GM18502 (cell line): Measurements from ENCODE around the gene N4BP2L2.

Experiments used
- ATAC-seq: cut with Tn5 transposase; IDR thresholded peaks from one replicate; pipeline ENCODE4 v1.9.1; 2021; ENCODE audit warnings: mild to moderate bottlenecking; ENCODE audit not compliant: unreplicated experiment, poor library complexity

Gene N4BP2L2

GRCh38 chr13:32427852-32428580 is 110.6 kb downstream of the N4BP2L2 start, which contains the start of gene N4BP2L1:
N4BP2L1 (minus strand) TSS chr13:32428130; CDS start chr13:32428082, 48 bp downstream.
- ATAC-seq = peak; percentile 73

DNA sequence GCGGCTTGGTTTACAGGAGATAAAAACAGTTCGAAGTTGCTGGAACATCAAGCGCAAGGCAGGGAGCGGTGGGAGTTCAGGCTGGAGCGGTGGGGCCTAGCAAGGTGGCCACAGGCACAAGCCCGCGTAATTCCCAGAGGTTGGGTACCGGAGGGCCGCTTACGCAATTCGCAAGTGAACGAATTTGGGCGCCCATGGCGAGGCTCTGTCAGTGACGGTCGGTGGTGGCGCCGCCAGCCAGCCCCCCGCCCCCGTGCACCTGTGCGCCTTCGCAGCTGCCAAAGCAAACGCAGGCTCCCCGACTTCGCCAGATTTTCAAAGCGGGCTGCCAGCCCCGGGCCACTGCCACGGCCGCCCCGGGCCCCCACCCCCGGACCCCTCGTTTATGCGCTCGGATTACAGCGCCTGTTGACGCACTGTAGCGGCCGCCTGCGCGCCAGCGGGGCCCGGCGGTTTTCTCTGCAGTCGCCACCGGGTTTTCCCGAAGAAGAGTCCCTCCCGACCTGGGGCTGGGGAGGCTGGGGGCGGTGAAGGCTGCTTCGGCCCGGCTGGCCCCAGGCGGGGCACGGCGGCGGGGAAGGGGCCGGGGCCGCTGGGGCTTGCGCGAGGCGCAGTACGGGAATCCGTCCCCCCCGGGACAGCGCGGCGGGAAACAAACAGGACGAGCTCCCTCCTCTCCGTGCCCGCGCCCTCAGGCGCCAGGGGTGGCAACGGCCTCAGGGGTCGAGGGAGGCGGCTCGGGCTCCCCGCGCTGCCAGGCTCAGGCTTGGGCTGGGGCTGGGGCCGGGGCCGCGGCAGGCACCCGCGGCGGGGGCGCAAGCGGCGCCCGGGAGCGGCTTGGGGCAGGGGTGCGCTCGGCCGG is 111.4 kb downstream of the N4BP2L2 start:
- ATAC-seq = peak; percentile 19

- ATAC-seq = peak; percentile 44
Observed at GRCh38 chr13:32426191-32426989, 112.2 kb downstream of the N4BP2L2 start.

- ATAC-seq = no peak
Observed at GRCh38 chr13:32425158-32425557, 113.4 kb downstream of the N4BP2L2 start.

DNA sequence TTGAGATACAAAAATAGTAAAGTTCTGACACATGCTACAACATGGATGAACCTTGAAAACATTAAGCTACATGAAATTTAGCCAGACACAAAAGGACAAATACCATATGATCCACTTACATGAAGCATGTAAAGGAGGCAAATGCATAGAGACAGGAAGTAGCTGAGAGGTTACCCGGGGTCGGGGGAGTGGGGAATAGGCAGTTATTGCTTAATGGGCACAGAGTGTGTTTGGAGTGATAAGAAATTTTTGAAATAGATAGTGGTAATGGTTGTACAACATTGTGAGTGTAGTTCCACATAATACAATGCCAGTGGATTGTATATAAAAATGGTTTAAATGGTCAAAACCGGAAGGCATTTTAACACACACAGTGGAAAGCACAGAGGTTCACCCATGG is 115.0 kb downstream of the N4BP2L2 start:
- ATAC-seq = no peak

DNA sequence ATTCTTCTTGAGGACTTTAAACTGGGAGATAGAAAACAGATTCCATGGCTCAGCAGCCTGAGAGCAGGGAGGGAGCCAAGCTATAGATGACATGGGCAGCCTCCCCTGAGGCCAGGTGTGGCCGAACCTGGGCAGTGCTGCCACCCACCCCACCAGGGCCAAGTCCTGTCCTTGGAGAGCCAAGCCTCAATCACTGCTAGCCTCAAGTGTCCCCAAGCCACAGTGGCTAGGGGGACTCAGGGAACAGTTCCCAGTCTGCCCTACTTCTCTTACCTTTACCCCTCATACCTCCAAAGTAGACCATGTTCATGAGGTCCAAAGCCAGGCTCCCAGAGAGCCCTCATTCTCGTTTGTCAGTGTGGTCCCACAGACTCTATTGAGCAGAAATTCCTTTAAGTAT is 118.7 kb downstream of the N4BP2L2 start:
- ATAC-seq = no peak

- no peak for ATAC-seq
Observed at GRCh38 chr13:32417995-32418394, 120.6 kb downstream of the N4BP2L2 start.

GRCh38 chr13:32415019-32415418 is 123.6 kb downstream of the N4BP2L2 start:
- ATAC-seq = no peak

- ATAC-seq = no peak
Observed at GRCh38 chr13:32414580-32414979, 124.0 kb downstream of the N4BP2L2 start.

- ATAC-seq = no peak
Observed at GRCh38 chr13:32413284-32413683, 125.3 kb downstream of the N4BP2L2 start.

- no peak for ATAC-seq
Observed at GRCh38 chr13:32409561-32410421, 128.8 kb downstream of the N4BP2L2 start.

- no peak for ATAC-seq
Observed at GRCh38 chr13:32409001-32409313, 129.6 kb downstream of the N4BP2L2 start.

- ATAC-seq = no peak
Observed at GRCh38 chr13:32408296-32409000, 130.1 kb downstream of the N4BP2L2 start.

DNA sequence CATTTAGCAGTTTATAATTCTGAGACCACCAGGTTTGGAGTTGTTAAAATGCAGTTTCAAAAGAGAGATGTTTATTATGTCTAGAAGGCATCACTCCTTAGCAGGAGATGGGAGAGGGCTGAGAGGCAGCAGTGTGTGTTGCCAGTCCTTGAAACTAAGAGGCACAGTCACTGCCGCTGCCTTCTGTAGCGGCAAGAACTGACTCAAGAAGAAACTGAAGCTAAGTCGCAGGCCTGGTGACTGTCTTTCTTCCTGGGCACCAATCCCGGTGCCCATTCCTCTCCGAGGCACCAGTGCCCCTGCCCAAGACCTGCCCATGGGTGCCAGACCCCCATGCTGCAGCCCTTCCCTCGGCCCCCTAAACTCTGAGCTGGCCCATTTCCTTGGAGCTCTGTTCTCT is 130.7 kb downstream of the N4BP2L2 start:
- peak; percentile 73 for ATAC-seq

DNA sequence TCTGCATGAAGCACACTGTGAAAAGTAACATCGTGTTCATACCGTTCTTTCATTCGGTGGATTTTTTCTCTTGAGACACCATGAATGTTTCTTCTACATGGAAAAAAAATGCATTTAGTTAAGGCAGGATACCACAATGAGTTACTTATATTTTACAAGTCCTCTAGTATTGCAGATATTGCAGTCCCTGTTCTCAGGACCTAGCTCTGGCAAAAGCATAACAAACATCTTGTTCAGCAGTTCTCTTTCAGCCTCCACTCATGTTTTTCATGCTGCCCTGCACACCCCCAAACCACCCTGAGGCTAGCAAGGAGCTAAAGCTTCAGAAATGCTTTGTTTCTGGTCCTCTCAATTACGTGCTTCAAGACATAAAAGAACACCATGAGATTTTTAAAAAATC is 135.5 kb downstream of the N4BP2L2 start:
- no peak for ATAC-seq

DNA sequence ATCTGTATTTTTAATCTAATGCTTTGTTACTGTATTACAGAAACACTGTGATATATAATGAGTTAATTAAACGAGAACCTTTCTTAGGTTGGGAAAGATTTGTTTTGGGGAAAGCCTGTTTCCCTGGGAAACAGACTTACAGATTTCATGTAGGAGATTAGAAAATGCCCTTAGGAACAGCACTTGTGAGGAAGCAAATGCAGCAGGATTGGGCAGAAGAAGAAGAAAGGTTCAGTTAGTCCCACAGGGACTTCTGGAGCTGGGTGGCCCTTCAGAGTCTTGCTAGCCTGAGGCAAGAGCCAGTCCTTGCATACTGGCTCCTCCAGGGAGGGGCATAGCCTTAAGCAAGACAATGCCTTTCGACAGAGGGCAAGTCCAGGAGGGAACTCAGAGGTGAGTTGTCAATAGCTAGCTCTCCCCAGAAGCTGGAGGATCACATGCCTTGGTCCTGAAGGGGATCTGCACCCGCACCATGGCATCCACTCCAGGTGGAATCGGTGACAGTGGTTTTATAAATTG is 147.4 kb downstream of the N4BP2L2 start:
- ATAC-seq = no peak

GRCh38 chr13:32390484-32390883 is 148.1 kb downstream of the N4BP2L2 start:
- ATAC-seq = no peak

GRCh38 chr13:32390048-32390447 is 148.5 kb downstream of the N4BP2L2 start:
- ATAC-seq = peak; percentile 77

GRCh38 chr13:32385410-32385809 is 153.2 kb downstream of the N4BP2L2 start:
- ATAC-seq = no peak
